HepG2 (cell line): ENCODE data around the gene ALX3. TPM values are rescaled to one million over a fixed set of nuclear protein-coding genes. Genes with fewer than 3 reads are reported as not detected.

Source experiments
- ATAC-seq: fragments of 200-7000 bp; cut with Tn5 transposase; 3 replicates; pipeline ENCODE4 v1.9.1; 2020; ENCODE audit warnings: mild to moderate bottlenecking, moderate library complexity
- BruUV-seq: library from RNA; stranded (reverse); fragments of 400-500 nt; replicated peaks from 2 replicates; lab custom pipeline; 2021; lab: Mats Ljungman, UMichigan
- CTCF ChIA-PET: fragments of 300-600 bp; formaldehyde crosslinking; extraction: SDS; loops from one replicate; lab custom pipeline; 2021; ENCODE audit warnings: low total read pairs, inconsistent platforms, low intra/inter-chr PET ratio; lab: Yijun Ruan, JAX
- POLR2A ChIA-PET: fragments of 350-600 bp; sonication (Branson Sonifier 250); formaldehyde crosslinking; loops from one replicate; lab custom pipeline; 2020; ENCODE audit warnings: antibody characterized with exemption, inconsistent platforms; lab: Yijun Ruan, JAX
- DNase-seq: peaks from one replicate; pipeline ENCODE4 v3.0.0-alpha.2; 2015; ENCODE audit warnings: low spot score
- FAIRE-seq: peaks from 3 replicates; lab custom pipeline; 2011; peaks lifted over from hg19 to GRCh38; lab: Jason Lieb, UNC
- H2AFZ ChIP-seq: one replicate; pipeline ENCODE4 v1.6.1; 2011; ENCODE audit warnings: low read length, inconsistent platforms
- H3K27ac ChIP-seq: fragments of 300-600 bp; 3 replicates; pipeline ENCODE4 v1.8.0; 2011; ENCODE audit warnings: mixed run types, mild to moderate bottlenecking, mixed read lengths, low read length, inconsistent platforms; ENCODE audit not compliant: insufficient read depth; ENCODE audit errors: extremely low read length
- H3K27me3 ChIP-seq, 2 experiments: fragments of 200-600 bp in 1 of 2; 2 replicates in 1 of 2; 3 replicates in 1 of 2; pipeline versions ENCODE4 v1.6.0 to v1.8.0; 2011; ENCODE audit warnings: low read length in 2 of 2, mild to moderate bottlenecking in 2 of 2, moderate library complexity in 2 of 2, inconsistent platforms in 1 of 2; ENCODE audit not compliant: insufficient read depth in 2 of 2, control insufficient read depth in 1 of 2
- H3K36me3 ChIP-seq, 2 experiments: fragments of 200-600 bp in 1 of 2; replicated peaks in 1 of 2; 2 replicates in 1 of 2; 3 replicates in 1 of 2; pipeline versions ENCODE4 v1.5.1 to v1.8.0; 2011; ENCODE audit warnings: low read length in 2 of 2, inconsistent platforms in 1 of 2; ENCODE audit not compliant: insufficient read depth in 2 of 2, control insufficient read depth in 1 of 2
- H3K4me1 ChIP-seq: 2 replicates; pipeline ENCODE4 v1.5.1; 2012; ENCODE audit warnings: low read length, inconsistent platforms; ENCODE audit not compliant: insufficient read depth
- H3K4me2 ChIP-seq: 2 replicates; pipeline ENCODE4 v1.6.0; 2011; ENCODE audit warnings: low read depth, low read length, inconsistent platforms
- H3K4me3 ChIP-seq, 3 experiments: fragments of 200-600 bp in 1 of 3; sonication (generic), shearing (Covaris generic) in 1 of 3; replicated peaks in 1 of 3; 2 replicates each; pipeline ENCODE4 v1.5.1; 2011 to 2016; ENCODE audit warnings: low read length in 3 of 3, inconsistent platforms in 2 of 3, low read depth in 2 of 3, mild to moderate bottlenecking in 2 of 3, control low read depth in 1 of 3, mixed read lengths in 1 of 3; ENCODE audit not compliant: insufficient read depth in 1 of 3
- H3K79me2 ChIP-seq: one replicate; pipeline ENCODE4 v1.6.1; 2011; ENCODE audit warnings: low read length, inconsistent platforms; ENCODE audit not compliant: insufficient read depth
- H3K9ac ChIP-seq: 2 replicates; pipeline ENCODE4 v1.6.0; 2011; ENCODE audit warnings: mild to moderate bottlenecking, low read depth, low read length, inconsistent platforms; ENCODE audit not compliant: insufficient read depth
- H3K9me3 ChIP-seq: 2 replicates; pipeline ENCODE4 v1.5.1; 2012; ENCODE audit warnings: mild to moderate bottlenecking, low read length
- H4K20me1 ChIP-seq: 2 replicates; pipeline ENCODE4 v1.6.0; 2011; ENCODE audit warnings: inconsistent platforms, mild to moderate bottlenecking, low read length, moderate library complexity; ENCODE audit not compliant: insufficient read depth
- BHLHE40 ChIP-seq: IDR thresholded peaks from 2 replicates; pipeline ENCODE4 v1.6.1; 2011; ENCODE audit warnings: low read length, improper control_type of control experiment
- BRF2 ChIP-seq: sonication (generic); formaldehyde crosslinking; IDR thresholded peaks from 2 replicates; pipeline ENCODE4 v1.8.1; 2022; ENCODE audit warnings: mild to moderate bottlenecking, missing genetic modification reagents
- DR1 ChIP-seq: sonication (generic); formaldehyde crosslinking; IDR thresholded peaks from 2 replicates; pipeline ENCODE4 v1.8.0; 2021; ENCODE audit warnings: mild to moderate bottlenecking, missing genetic modification reagents, inconsistent platforms
- GATAD1 ChIP-seq: IDR thresholded peaks from 2 replicates; pipeline ENCODE4 v1.6.1; 2016; ENCODE audit warnings: missing genetic modification reagents, missing compliant biosample characterization
- GTF3A ChIP-seq: sonication (generic); formaldehyde crosslinking; conservative IDR thresholded peaks from 2 replicates; pipeline ENCODE4 v1.4.0; 2020; ENCODE audit warnings: mild to moderate bottlenecking, missing genetic modification reagents
- HIC2 ChIP-seq: sonication (generic); formaldehyde crosslinking; IDR thresholded peaks from 2 replicates; pipeline ENCODE4 v1.9.0; 2022; ENCODE audit warnings: low read depth, missing genetic modification reagents
- HMGA1 ChIP-seq: sonication (generic); formaldehyde crosslinking; conservative IDR thresholded peaks from 2 replicates; pipeline ENCODE4 v1.4.0; 2020; ENCODE audit warnings: missing genetic modification reagents
- ISL2 ChIP-seq: sonication (generic); formaldehyde crosslinking; IDR thresholded peaks from 2 replicates; pipeline ENCODE4 v1.5.0; 2020; ENCODE audit warnings: missing genetic modification reagents
- NFE2L1 ChIP-seq: sonication (generic); formaldehyde crosslinking; IDR thresholded peaks from 2 replicates; pipeline ENCODE4 v1.4.0; 2020; ENCODE audit warnings: missing genetic modification reagents, mild to moderate bottlenecking, borderline replicate concordance
- REXO4 ChIP-seq: sonication (generic); formaldehyde crosslinking; IDR thresholded peaks from 2 replicates; pipeline ENCODE4 v1.8.0; 2022; ENCODE audit warnings: missing genetic modification reagents, mild to moderate bottlenecking, borderline replicate concordance
- RFX1 ChIP-seq: fragments of 450-650 bp; IDR thresholded peaks from 2 replicates; pipeline ENCODE4 v1.6.1; 2017
- RXRB ChIP-seq: IDR thresholded peaks from 2 replicates; pipeline ENCODE4 v1.6.1; 2016; ENCODE audit warnings: borderline replicate concordance, missing genetic modification reagents, missing compliant biosample characterization
- XBP1 ChIP-seq: sonication (generic); formaldehyde crosslinking; IDR thresholded peaks from 2 replicates; pipeline ENCODE4 v1.5.0; 2020; ENCODE audit warnings: missing genetic modification reagents
- ZBTB20 ChIP-seq: sonication (generic); formaldehyde crosslinking; IDR thresholded peaks from 2 replicates; pipeline ENCODE4 v1.8.1; 2023; ENCODE audit warnings: missing genetic modification reagents, low read depth, mild to moderate bottlenecking, borderline replicate concordance
- ZFP90 ChIP-seq: sonication (generic); formaldehyde crosslinking; IDR thresholded peaks from 2 replicates; pipeline ENCODE4 v1.8.0; 2022; ENCODE audit warnings: missing genetic modification reagents, mild to moderate bottlenecking, inconsistent platforms, borderline replicate concordance
- ZNF17 ChIP-seq: sonication (generic); formaldehyde crosslinking; IDR thresholded peaks from 2 replicates; pipeline ENCODE4 v1.5.0; 2020; ENCODE audit warnings: mild to moderate bottlenecking, missing genetic modification reagents
- ZNF274 ChIP-seq: sonication (generic); formaldehyde crosslinking; IDR thresholded peaks from 2 replicates; pipeline ENCODE4 v1.5.1; 2020; ENCODE audit warnings: mild to moderate bottlenecking, missing genetic modification reagents
- ZNF746 ChIP-seq: sonication (generic); formaldehyde crosslinking; IDR thresholded peaks from 2 replicates; pipeline ENCODE4 v1.8.0; 2022; ENCODE audit warnings: mild to moderate bottlenecking, missing genetic modification reagents
- WGBS: methylation state at CpG from one replicate; pipeline ENCODE4 v1.1.6; 2017; ENCODE audit warnings: low lambda C conversion rate; 5-methylcytosine and 5-hydroxymethylcytosine counted together
- in situ Hi-C: cut with HindIII; loops from 2 replicates; pipeline ENCODE4 v1.10.0; 2017; ENCODE audit warnings: low pct_unique_long_range_greater_than_20kb; ENCODE audit not compliant: extremely low pct_ligation_motif_present
- intact Hi-C: fragments of 100-400 bp; cut with micrococcal nuclease; formaldehyde crosslinking; loops from one replicate; pipeline ENCODE4 v1.10.0; 2022; ENCODE audit not compliant: unreplicated experiment
- polyA plus RNA-seq, 8 experiments: library from polyadenylated mRNA; depleted of rRNA in 3 of 8; stranded (reverse) in 7 of 8; unstranded in 1 of 8; fragments of >200 nt; fragmentation: Illumina TruSeq in 4 of 8; extraction: Trizol in 4 of 8; gene quantifications; 2 replicates each; pipeline versions ENCODE4 v1.2.1 to v1.2.3, GENCODE V29; 2011 to 2016; ENCODE audit warnings: low read depth in 4 of 8, missing spikeins in 1 of 8, mixed read lengths in 1 of 8; ENCODE audit not compliant: insufficient read depth in 1 of 8
- total RNA-seq, 5 experiments: library from RNA; depleted of rRNA; stranded (reverse); fragments of >200 nt; fragmentation: Illumina TruSeq; extraction: Trizol; gene quantifications; 2 replicates each; pipeline ENCODE4 v1.2.3, GENCODE V29; 2016; ENCODE audit warnings: low read depth in 1 of 5
- TF ChIP-seq, protein P1 (sequence below): sonication (generic); formaldehyde crosslinking; IDR thresholded peaks from 2 replicates; pipeline ENCODE4 v1.5.0; 2020; ENCODE audit warnings: missing genetic modification reagents, mild to moderate bottlenecking, borderline replicate concordance

Gene ALX3
- total and polyA plus RNA-seq, 2 of the 13 experiments (the other 11 are each of a cell fraction or from before 2014, with no cell fraction given): not detected

- Histone ChIP-seq H3K4me3 (no peak overlapping the region), H3K9me3 (no peaks in the 10 kb centered on the region), H3K27me3 (no peaks in the 10 kb centered on the region), H3K27ac (no peak overlapping the region), H3K4me2 (no peak overlapping the region), H2AFZ (no peak overlapping the region), H4K20me1 (0 out of 2 replicates have a peak, but pooled peaks cover 3% of the 10 kb centered on the region), H3K79me2 (no peaks in the 10 kb centered on the region), H3K4me1 (peaks cover 17% of the 10 kb centered on the region), H3K36me3 (peaks cover 27 to 63% of the 10 kb centered on the region in 2 experiments), H3K9ac (no peak overlapping the region)
- no peak for DNase-seq
- no TSS peak for BruUV-seq
- ATAC-seq: no peak
- FAIRE-seq: no peak
- CTCF ChIA-PET: interaction anchor here (3.5 kb wide), 1 partner anchor 50 kb away, joined by 20 read pairs; no protein-coding TSS in a partner anchor
- in situ Hi-C loops: no loop called here
- 90% methylated on average over 5 of the region's 5 CpGs for WGBS
- POLR2A ChIA-PET: no interaction called here
- intact Hi-C loops: no loop called here
- no peak for TF ChIP-seq ZBTB20 (CRISPR knock-in tag)
- TF ChIP-seq XBP1 (CRISPR knock-in tag): no peak
- TF ChIP-seq ZNF746 (CRISPR knock-in tag): no peak
- no peak for TF ChIP-seq GATAD1
- TF ChIP-seq, protein P1, sequence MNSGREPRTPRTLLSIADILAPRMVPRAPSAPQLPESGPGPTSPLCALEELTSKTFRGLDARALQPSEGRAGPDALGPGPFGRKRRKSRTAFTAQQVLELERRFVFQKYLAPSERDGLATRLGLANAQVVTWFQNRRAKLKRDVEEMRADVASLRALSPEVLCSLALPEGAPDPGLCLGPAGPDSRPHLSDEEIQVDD: no peak
- no peak for TF ChIP-seq ZNF17 (CRISPR knock-in tag)
- no peak for TF ChIP-seq HIC2 (CRISPR knock-in tag)
- no peak for TF ChIP-seq ZNF274
- TF ChIP-seq BHLHE40: no peak
- TF ChIP-seq BRF2 (CRISPR knock-in tag): no peak
- no peak for TF ChIP-seq DR1 (CRISPR knock-in tag)
- TF ChIP-seq ISL2 (CRISPR knock-in tag): no peak
- no peak for TF ChIP-seq ZFP90 (CRISPR knock-in tag)
- TF ChIP-seq REXO4 (CRISPR knock-in tag): no peak
- TF ChIP-seq GTF3A (CRISPR knock-in tag): no peak
- TF ChIP-seq NFE2L1 (CRISPR knock-in tag): no peak
- TF ChIP-seq RXRB: no peak
- no peak for TF ChIP-seq RFX1
- no peak for TF ChIP-seq HMGA1 (CRISPR knock-in tag)
Measured at GRCh38 chr1:110055493-110056284, 14.8 kb downstream of the ALX3 start.
